PFSK-1 (cell line): ENCODE data around the gene CHMP4A.

ENCODE experiments used
- POLR2AphosphoS5 ChIP-seq: IDR thresholded peaks from 2 replicates; pipeline ENCODE4 v1.6.1; 2012; ENCODE audit warnings: low read depth, mild to moderate bottlenecking, control low read depth, low read length, moderate library complexity
- REST ChIP-seq, 2 experiments: IDR thresholded peaks; 2 replicates each; pipeline versions ENCODE4 v1.6.1 to v1.8.0; 2011 to 2012; ENCODE audit warnings: low read depth in 2 of 2, low read length in 2 of 2, control low read depth in 1 of 2, inconsistent platforms in 1 of 2, mild to moderate bottlenecking in 1 of 2, moderate library complexity in 1 of 2; ENCODE audit not compliant: insufficient read depth in 1 of 2
- TAF1 ChIP-seq: IDR thresholded peaks from 2 replicates; pipeline ENCODE4 v1.6.1; 2012; ENCODE audit warnings: low read length, control low read depth, borderline replicate concordance; ENCODE audit not compliant: insufficient read depth

DNA sequence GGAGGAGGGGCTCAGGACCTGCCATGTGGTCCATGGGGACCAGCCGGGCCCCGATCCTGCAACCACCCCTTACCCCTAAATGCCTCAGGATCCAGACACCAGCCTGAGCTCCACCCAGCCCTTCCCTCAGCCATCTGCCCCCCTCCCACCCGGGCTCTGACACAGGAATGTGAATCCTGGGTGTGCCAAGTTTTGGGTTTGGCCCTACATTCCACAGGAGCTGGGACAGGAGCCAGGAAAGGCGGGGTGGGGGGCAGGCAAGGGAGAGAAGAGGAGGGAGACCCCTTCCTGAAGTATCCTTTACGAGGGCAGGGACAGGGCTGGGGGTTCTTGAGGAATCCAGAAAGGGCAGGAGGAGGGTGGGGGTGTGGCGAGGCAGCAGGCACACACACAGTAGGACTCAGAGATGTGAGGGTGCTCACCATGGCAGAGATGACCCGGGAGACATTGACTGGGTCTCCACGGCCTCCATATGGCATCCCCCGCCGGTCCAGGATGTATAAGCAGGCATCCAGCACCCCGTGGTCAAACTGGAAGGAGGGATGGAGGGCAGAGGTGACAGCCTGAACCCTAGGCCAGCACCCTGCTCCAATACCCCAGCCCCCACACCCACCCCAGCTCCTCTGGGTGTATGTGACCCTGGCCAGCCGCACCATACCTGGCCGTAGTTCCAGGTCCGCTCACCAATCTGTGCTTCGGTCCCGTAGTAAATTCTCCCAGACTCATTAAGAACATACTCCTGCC, 46.2 kb upstream of the CHMP4A start:
- TF ChIP-seq POLR2AphosphoS5 (no peak), TAF1 (no peak), REST (IDR thresholded peaks at IDR 0.05; ENCODE audit: insufficient read depth in 1 of 2, low read depth in 2 of 2, low read length in 2 of 2) (no peak)
